Urinary bladder (tissue), 4 donors: ENCODE measurements around the gene PTPRD. TPM values are rescaled to one million over a fixed set of nuclear protein-coding genes. Genes with fewer than 3 reads are reported as not detected.
"Not testable (repeated sequence)": the region's sequence is repeated elsewhere in the genome, so short reads cannot be mapped to it uniquely, and the experiment has no call there.

Source experiments
- DNase-seq: peaks from one replicate; pipeline ENCODE4 v3.0.0-alpha.2; 2015; ENCODE audit errors: extremely low spot score
- H3K27ac ChIP-seq: one replicate; pipeline ENCODE4 v1.5.1; 2013; ENCODE audit warnings: low read depth, mild to moderate bottlenecking, moderate library complexity
- H3K36me3 ChIP-seq: one replicate; pipeline ENCODE4 v1.6.1; 2013; ENCODE audit warnings: mild to moderate bottlenecking, moderate library complexity; ENCODE audit not compliant: insufficient read depth
- H3K4me1 ChIP-seq: one replicate; pipeline ENCODE4 v1.6.1; 2013; ENCODE audit warnings: mild to moderate bottlenecking, moderate library complexity; ENCODE audit not compliant: insufficient read depth
- H3K4me3 ChIP-seq: one replicate; pipeline ENCODE4 v1.5.1; 2013; ENCODE audit warnings: low read depth, low read length
- WGBS: extraction: QIAGEN DNeasy Blood & Tissue Kit; methylation state at CpG from one replicate; pipeline ENCODE4 v1.1.7; 2013; 5-methylcytosine and 5-hydroxymethylcytosine counted together
- polyA plus RNA-seq: library from polyadenylated mRNA; stranded (reverse); fragments of 200-250 nt; gene quantifications from one replicate; pipeline ENCODE4 v1.2.3, GENCODE V29; 2013
- total RNA-seq: library from RNA; depleted of rRNA; stranded (reverse); fragments of >200 nt; gene quantifications from one replicate; pipeline ENCODE4 v1.2.3, GENCODE V29; 2014
- donor health status: healthy with polysubstance abuse.
- donor health status: healthy.

PTPRD gene
- total and polyA plus RNA-seq, 2 donors, result 7.3 to 210 TPM

DNA sequence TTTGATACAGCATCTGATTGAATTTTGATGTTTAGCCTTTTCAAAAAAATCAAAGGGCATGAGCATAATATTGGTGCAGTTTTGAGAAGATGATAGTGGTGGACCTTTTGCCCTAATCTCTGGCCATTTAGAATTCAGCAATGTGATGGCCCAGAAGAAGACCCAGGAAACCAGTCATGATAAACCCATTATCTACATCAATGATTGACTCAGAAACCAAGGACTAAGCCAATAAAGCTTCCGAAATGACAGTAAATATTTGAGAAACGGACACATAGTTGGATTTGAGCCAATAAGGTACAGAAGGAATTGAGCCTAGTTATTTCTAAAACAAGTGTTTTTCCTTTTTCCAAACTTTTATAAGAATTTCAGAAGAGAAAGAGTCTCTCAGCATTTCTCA lies 1654.4 kb downstream of the PTPRD start:
- no peak overlapping the region for H3K4me3 ChIP-seq
- 80% methylated on average over 2 of the region's 2 CpGs for WGBS
- no peak for DNase-seq
- no peak overlapping the region for H3K27ac ChIP-seq
- H3K4me1 ChIP-seq, result no peaks in the 10 kb centered on the region
- H3K36me3 ChIP-seq, result no peaks in the 10 kb centered on the region

DNA sequence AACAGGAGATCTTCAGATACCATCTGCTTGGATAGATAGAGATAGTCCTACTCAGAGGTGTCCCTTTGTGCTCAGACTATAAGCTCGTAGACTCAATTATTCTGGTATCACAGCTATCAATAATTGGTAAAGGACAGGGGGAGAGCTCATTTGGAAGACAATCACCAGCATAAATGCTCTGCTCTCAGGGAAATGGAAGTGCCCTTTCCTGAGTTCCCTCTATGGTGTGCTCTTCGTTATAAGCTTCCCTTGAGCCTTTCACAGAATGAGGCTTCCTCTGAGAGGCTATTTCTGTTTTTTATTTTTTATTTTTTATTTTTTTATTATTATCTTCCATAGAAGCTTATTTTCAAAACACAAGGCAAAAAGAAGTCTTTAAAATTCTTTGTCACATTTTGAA lies 1657.5 kb downstream of the PTPRD start:
- Histone ChIP-seq H3K4me1 (no peaks in the 10 kb centered on the region), H3K27ac (no peak overlapping the region), H3K36me3 (no peaks in the 10 kb centered on the region), H3K4me3 (no peak overlapping the region)
- WGBS, result 87% methylated on average over 2 of the region's 2 CpGs
- DNase-seq, result no peak

DNA sequence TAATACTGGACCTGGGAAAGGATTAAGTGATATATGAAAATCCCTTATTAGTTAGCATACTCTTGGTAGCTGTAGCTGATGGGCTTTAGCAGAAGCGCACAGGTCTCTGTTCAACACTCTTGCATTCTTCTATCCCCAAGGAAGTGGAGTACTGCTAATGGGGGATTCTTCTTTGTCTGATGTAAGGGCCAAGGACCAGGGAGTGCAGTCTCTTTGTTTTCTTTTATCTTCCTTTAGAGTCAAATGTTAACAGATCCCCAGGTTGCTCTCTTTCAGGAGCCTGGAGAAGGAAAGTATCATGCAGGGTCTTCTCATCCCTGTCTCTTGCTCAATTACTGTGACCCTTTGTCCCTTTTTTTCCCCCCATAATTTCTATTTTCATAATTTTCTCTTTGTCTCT lies 1666.3 kb downstream of the PTPRD start:
- 92% methylated on average over 1 of the region's 1 CpG for WGBS
- H3K4me3 ChIP-seq, result no peak overlapping the region
- no peaks in the 10 kb centered on the region for H3K36me3 ChIP-seq
- no peak for DNase-seq
- H3K27ac ChIP-seq, result no peak overlapping the region
- H3K4me1 ChIP-seq, result no peaks in the 10 kb centered on the region

DNA sequence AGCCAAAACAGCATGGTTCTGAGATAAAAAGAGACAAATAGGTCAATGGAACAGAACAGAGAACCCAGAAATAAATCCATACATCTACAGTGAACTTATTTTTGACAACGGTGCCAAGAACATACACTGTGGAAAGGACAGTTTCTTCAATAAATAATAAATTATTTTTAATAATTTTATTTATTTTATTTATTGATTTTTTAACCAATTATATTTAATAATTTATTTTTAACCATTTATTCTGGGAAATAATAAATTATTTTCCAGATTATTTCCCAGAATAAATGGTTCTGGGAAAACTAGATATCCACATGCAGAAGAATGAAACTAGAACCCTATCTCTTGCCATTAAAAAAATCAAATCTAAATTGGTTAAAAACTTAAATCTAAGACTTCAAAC lies 1669.4 kb downstream of the PTPRD start:
- 92% methylated on average over 1 of the region's 1 CpG for WGBS
- H3K4me3 ChIP-seq, result no peak overlapping the region
- H3K27ac ChIP-seq, result no peak overlapping the region

DNA sequence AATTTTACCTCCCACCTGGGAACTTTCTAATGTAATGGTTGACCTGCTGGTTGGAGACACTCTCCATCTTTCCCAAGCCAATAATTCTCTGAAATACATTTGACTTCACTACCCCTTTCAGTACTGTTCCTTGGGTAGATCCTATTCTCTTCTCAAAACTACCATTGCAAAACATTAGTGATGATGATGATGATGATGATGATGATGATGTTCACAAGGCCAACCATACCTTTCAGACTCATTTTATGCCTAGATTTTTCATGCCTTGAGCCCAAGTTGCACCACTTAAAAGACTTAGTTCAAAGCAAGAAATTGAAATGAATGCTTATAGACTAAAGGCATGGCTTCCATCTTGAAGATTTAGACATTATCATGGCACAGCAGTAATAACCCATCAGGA lies 1672.2 kb downstream of the PTPRD start:
- no peak for DNase-seq

More for the DNA sequence above, 1669.4 kb downstream of the PTPRD start:
- DNase-seq, result no peak
- Histone ChIP-seq H3K4me1 (no peaks in the 10 kb centered on the region), H3K36me3 (no peaks in the 10 kb centered on the region)

DNA sequence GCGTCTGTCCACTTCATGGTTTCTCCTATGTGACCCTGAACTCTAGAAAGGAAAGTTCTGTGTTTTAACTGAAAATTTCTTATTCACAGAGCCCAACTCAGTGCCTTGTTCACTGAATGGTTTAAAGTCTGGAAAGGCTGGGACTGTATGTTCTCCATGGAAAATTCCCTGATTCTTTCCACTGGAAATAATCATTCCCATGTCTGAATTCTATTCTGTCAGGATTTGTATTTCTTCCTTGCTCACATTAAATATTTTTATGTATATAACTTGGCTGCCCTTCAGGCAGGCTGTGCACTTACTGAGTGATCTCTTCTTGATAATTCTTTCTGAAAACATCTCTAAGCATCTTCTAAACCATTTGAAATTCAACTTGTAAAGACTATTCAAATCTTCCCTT lies 1686.3 kb downstream of the PTPRD start:
- 87% methylated on average over 1 of the region's 1 CpG for WGBS
- H3K4me3 ChIP-seq, result no peak overlapping the region
- H3K4me1 ChIP-seq, result no peaks in the 10 kb centered on the region
- H3K27ac ChIP-seq, result no peak overlapping the region
- H3K36me3 ChIP-seq, result no peaks in the 10 kb centered on the region
- DNase-seq, result no peak

More for the DNA sequence above, 1672.2 kb downstream of the PTPRD start:
- Histone ChIP-seq H3K4me1 (no peaks in the 10 kb centered on the region), H3K27ac (no peak overlapping the region), H3K36me3 (no peaks in the 10 kb centered on the region), H3K4me3 (no peak overlapping the region)

DNA sequence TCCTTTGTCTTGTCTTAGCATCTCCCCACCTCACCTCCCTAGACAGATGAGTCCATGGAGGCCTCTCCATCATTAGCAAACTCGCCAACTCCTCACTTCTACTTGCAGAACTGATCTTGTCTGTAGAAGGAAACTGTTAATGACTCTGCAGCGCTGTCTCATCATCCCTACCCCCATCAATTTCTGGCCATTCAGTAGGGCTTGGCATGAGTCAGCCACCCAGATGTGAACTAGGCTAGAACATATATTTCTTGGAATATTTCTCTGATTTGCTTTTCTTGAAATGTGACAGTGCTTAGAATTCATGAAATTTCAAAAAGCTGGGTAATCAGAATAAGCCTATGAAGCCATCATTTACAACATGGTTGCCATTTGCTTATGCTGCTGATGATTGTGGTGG lies 1688.2 kb downstream of the PTPRD start:
- Histone ChIP-seq H3K36me3 (no peaks in the 10 kb centered on the region), H3K4me1 (no peaks in the 10 kb centered on the region), H3K27ac (no peak overlapping the region), H3K4me3 (no peak overlapping the region)
- no peak for DNase-seq
- WGBS, result 94% methylated on average over 2 of the region's 2 CpGs

DNA sequence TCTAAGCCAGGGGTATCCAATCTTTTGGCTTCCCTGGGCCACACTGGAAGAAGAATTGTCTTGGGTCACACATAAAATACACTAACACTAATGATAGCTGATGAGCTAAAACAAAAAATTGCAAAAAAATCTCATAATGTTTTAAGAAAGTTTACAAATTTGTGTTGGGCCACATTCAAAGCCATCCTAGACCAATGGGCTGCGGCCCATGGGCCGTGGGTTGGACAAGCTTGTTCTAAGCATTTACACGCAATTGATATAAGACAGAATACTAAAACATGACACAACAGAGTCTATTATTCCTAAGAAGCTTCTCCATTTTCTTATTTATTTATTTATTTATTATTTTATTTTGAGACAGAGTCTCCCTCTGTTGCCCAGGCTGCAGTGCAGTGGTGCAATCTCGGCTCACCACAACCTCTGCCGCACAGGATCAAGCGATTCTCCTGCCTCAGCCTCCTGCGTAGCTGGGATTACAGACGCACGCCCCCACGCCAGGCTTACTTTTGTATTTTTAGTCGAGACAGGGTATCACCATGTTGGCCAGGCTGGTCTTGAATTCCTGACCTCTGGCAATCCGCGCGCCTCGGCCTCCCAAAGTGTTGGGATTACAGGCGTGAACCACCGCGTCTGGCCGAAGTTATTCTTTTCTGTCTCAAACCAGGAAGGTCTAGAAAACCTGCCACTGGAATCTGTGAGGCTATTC lies 1692.2 kb downstream of the PTPRD start:
- H3K4me1 ChIP-seq, H3K27ac ChIP-seq, H3K36me3 ChIP-seq, DNase-seq, H3K4me3 ChIP-seq: not testable (repeated sequence)
- 95% methylated on average over 19 of the region's 19 CpGs for WGBS

DNA sequence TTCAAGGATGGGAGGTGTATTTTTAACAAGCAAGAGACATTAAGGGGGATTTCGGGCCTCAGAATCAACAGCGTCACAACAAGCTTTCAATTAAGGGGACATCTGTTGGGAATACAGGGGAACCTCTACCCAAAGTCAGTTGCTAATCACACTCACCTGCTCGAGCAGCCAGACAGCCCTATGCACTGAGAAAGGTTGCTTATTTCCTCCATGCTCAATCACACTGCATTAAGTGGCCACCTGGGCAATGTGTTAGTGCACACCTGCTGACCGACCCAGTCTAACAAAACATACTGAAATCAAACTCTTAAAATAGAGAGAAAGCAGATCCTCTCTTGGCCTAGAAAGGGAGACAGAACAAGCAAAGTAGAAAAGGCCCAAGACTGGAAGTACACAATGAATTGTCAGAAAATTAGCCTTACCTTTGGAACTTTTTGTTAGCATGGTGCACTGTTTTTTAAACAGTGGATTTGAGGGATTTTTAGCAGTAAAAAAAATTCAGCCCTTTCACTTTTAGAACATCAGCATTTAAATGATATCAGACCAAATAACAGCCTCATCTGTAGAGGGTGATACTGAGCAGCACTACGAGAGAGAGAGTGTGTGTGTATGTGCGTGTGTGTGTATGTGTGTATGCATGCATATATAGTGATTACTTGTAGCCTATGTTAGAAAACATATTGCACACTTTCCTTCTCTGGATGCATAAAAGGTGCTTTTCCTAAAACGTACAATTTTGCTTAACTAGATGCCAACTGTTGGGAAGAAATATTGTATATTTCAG lies 1694.7 kb downstream of the PTPRD start:
- no peak for DNase-seq
- Histone ChIP-seq H3K27ac (no peak overlapping the region), H3K36me3 (no peaks in the 10 kb centered on the region), H3K4me3 (no peak overlapping the region), H3K4me1 (no peaks in the 10 kb centered on the region)
- WGBS, result 90% methylated on average over 7 of the region's 7 CpGs

DNA sequence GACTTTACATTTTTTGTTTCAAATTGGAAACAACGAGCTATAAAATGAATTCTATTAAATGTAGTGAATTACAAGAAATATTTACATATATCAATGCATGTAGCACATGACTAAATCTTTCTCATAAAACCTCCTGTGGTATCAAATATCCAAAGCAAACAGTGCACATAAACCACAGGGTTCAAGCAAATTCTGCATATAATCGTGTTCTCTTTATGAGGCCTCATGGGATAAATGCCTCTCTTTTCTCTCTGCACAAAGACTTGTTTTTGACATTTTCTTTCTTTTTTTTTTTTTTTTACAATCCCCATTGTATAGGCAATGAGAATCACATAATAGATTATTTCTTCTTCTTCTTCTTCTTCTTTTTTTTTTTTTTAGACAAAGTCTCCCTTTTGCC lies 1696.0 kb downstream of the PTPRD start:
- Histone ChIP-seq H3K27ac (no peak overlapping the region), H3K4me1 (no peaks in the 10 kb centered on the region), H3K4me3 (no peak overlapping the region), H3K36me3 (no peaks in the 10 kb centered on the region)
- 82% methylated on average over 2 of the region's 2 CpGs for WGBS
- no peak for DNase-seq

DNA sequence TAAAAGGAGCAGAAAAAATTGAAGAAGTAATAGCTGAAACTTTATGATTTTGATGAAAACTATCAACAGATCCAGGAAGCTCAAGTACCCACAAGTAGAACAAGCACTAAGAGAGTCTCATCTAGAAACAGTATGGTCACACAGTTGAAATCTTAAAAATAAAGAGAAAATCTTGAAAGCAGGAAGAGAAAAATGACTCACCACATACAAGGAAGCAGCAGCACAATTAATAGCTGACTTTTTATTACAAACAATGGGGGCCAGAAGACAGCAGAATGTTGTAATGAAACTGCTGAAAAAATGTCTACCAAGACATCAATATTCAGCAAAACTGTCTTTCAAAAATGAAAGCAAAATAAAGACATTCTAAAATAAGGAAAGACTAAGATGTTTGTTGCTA lies 1704.9 kb downstream of the PTPRD start:
- Histone ChIP-seq H3K27ac (no peak overlapping the region), H3K4me3 (no peak overlapping the region), H3K4me1 (no peaks in the 10 kb centered on the region), H3K36me3 (no peaks in the 10 kb centered on the region)
- DNase-seq, result no peak

DNA sequence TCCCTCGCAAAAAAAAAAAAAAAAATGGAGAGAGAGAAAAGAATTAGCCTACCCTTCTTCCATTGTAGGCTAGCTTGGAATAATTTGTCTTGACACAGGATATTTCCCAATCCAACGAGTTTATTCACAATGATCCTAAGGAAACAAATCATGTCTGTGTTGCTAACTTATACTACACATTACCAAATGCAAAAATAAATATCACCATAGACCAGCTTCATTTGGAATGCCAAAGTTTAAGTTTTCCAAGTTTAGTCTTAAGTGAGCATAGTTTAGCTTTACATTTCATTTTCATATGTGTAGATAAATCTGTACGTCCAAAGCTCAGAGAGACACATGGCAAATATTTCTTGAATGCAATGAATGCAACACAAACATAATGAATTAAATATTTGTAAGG lies 1707.1 kb downstream of the PTPRD start:
- Histone ChIP-seq H3K4me3 (no peak overlapping the region), H3K4me1 (no peaks in the 10 kb centered on the region), H3K27ac (no peak overlapping the region), H3K36me3 (no peaks in the 10 kb centered on the region)
- 48% methylated on average over 3 of the region's 3 CpGs for WGBS
- no peak for DNase-seq

DNA sequence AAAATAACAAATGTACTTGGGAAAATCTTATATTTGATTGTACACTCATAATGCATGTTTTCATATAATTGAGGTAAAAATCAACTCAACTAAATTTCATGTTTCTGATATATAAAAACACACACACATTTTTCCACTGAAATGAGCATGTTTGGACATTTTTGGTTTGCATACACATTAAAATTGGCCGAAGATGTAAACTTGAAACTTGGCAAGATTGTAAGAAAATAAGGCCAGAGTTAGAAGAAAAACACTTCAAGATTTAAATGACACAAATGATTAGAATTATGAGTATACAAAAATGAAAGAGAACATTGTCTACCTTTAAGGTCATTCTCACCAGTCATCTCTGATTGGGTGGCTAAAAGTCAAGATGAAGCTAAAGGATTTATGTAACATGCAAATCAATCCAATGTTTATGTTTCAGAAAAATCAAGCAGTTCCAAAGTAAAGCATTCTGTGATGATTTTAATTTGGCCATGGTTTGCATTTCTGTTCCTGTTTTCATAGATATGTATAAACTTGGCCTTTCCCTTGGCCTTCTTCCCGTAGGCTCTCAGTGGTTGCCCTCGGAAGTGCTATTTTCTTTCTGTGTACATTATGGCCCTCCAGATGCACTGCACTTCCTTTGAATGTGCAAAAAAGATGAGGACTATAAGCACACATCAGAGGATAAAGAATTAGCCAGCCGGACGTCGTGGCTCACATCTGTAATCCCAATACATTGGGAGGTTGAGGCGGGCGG lies 1707.9 kb downstream of the PTPRD start:
- H3K36me3 ChIP-seq, result no peaks in the 10 kb centered on the region
- 47% methylated on average over 8 of the region's 8 CpGs for WGBS
- H3K4me1 ChIP-seq, result no peaks in the 10 kb centered on the region
- H3K4me3 ChIP-seq, result no peak overlapping the region
- DNase-seq, result no peak
- no peak overlapping the region for H3K27ac ChIP-seq

DNA sequence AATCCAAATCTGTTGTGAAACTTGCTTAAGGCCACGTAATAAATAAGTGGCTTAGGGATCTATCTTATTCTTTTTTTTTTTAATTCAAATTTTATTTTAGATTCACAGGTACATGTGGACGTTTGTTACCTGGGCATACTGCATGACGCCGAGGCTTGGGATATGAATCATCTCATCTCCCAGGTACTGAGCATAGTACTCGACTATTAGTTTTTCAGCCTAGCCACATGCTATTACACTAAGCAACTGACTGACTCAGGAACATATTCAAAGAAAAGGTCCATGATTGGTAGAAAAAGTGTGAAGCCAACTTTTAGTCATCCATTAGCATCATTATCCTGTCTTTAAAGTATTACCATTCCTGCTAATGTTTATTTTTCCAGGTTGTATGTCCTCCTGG lies 1709.7 kb downstream of the PTPRD start:
- H3K27ac ChIP-seq, result no peak overlapping the region
- H3K4me1 ChIP-seq, result no peaks in the 10 kb centered on the region
- H3K36me3 ChIP-seq, result no peaks in the 10 kb centered on the region
- no peak overlapping the region for H3K4me3 ChIP-seq
- DNase-seq, result no peak
- whole genome bisulfite sequencing, result 84% methylated on average over 5 of the region's 5 CpGs
